Ureter (tissue), 1 donor: Measurements from ENCODE around the gene DLX4. TPM values are rescaled to one million over a fixed set of nuclear protein-coding genes. Genes with fewer than 3 reads are reported as not detected.

Experiments used
- DNase-seq: peaks from one replicate; pipeline ENCODE4 v3.0.0-alpha.2; 2020; ENCODE audit warnings: low spot score
- total RNA-seq: library from RNA; stranded (reverse); gene quantifications from one replicate; pipeline ENCODE4 v1.2.4, GENCODE V29; 2023
- donor health status: DM: yes; HTN: yes; CAD: no.

Gene DLX4
- total RNA-seq, 1 donor from 2014 or later: 1.1 TPM

DNA sequence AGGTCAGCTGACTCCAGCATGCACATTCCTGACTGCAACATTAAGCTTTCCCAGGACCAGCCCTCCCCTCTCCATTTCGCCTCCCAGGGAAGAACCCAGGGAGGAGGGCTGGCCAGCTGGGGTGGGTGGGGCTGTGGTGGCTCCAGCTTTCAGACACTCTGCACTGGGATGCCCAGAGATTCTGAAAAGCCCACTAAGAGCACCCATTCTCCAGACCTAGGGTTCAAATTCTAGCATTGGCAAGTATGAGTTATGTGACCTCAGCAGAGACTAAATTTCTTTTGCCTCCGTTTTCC is 18.2 kb downstream of the DLX4 start:
- no peak for DNase-seq

DNA sequence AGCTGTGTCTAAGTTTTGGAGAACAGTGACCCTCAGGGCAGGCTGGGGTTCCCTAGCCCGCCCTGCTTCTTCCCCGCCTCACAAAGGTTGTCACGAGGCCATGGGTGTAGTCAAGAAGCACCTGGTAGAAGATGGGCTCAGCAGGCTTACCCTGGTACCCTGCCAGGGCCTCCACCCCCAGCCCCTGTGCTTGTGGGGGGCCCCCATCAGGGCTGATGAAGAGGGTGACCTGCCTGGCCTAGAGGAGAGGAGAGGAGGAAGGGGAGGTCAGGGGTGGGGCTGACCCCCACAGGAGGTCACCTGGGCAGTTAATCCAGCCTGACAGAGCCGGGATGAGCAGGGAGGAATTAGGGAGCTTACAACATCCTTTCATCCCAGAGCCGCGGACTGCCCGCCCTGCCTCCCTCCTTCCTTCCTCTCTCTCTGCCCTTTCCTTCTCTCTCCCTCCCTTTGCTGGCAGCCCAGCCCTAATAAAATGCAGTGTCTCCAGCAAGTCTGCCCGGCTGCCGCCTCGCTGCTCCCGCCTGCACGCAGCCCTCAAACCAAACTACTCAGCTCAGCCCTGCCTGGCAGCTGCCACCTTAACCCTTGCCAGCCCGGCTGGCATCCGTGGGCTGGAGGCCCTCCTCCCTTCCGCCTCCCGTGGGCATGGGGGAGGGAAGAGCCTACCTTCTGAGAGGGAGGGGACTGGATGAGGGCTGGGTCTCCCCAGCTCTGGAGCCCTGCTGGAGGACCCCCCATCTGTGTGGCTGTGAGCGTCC is 18.9 kb downstream of the DLX4 start:
- peak; percentile 75 for DNase-seq

DNA sequence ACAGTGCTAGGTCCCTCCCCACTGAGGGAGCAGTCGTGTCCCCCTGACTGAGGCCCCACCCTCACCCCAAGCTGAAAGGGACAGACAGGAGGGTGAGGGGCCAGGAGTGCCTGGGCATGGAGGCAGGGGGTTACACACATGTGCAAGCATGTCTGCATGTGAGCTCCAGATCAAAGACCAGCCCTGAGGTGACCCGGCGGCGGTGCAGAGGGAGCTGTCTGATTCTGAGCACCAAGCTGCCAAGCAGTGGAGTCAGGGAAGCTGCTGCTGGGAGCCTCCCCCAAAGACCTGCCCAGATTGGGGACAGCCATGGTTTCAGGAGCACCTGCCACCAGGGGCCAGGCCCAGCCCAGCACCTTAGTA is 20.5 kb downstream of the DLX4 start:
- no peak for DNase-seq

DNA sequence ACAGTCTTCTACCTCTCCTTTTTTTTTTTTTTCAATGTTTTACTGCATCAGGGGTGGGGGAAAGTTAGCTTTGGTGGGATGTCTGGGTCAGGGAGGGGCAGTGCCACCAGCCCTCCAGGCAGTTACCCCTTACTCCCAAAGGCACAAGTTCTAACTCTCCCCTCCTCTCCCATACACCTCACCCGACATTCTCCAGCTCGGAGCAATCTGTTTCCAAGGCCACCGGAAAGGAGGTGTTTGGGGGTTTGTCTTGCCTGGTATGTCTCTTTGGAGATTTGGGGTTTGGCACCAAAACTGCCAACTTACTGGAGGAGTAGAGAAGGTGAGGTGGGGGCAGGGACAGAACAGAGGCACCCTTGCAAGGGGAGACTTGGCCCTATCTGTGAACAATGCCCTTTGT is 21.3 kb downstream of the DLX4 start:
- no peak for DNase-seq

DNA sequence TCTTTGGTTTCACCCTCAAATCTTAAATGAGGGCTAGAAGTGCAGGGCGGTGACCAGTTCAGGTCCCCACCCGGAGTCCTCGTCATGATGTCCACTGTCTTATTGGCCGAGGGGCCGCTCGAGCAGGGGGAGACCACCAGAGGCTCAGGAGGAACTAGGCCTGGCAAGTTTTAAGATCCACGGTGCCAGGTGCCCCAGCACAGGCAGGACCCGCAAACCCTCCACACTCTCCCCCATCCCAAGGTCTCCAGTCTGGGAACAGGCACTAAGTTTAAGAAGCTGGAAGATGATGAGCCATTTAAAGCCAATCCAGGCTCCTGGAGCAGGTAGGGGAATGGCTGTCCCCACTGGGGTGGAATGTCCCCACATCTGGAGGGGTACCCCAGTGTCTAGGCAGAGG is 21.9 kb downstream of the DLX4 start:
- DNase-seq: no peak

DNA sequence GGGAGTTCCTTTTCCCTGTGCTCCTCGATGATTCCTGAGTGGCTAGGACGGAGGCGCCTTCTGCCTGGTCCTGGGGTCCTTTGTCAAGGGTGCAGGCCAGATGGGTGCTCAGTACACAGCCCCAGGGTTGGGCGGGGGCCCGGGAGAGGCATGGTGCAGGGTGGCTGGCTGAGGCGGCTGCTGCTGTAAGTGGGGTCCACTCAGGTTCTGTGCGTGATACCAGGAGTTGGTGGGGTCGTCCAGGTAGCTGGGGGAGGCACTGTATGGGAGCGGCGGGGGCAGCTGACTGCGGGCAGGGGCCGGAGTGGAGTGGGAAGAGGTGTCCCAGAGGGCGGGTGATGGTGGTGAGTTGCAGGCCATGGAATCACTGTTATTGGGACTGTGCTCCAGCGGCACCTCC is 22.4 kb downstream of the DLX4 start:
- no peak for DNase-seq

DNA sequence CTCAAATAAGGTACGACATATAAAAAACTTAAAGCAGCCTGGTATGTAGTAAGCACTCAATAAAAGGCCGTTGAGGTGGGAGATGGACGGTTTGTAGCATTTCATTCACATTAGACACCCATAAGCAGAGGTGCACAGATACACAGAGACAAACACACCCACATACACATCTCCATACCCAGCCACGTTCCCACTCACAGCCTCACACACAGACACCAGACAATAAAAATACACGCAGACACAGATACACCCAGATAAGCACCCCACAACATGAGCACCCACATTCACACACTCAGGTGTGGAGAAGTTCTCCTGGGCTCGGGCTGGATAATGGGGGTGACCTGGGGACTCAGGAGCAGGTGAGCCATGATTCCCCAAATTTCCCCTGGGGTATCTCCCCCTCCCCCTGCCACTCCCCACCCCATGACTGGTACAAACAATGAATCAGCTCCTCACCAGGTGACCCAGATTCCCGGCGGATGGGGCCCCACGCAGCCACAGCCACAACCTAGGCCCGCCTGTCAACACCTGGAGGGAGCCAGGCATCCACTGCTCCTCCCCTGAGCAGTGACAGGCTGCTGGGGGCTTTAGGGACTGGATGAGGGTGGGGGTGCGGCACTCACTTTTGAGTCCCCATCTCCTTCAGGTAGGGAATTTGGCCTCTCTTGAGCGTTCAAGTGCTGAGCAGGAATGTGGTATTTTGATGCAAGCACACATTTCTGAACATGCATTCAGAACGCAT is 23.4 kb downstream of the DLX4 start:
- DNase-seq: no peak

DNA sequence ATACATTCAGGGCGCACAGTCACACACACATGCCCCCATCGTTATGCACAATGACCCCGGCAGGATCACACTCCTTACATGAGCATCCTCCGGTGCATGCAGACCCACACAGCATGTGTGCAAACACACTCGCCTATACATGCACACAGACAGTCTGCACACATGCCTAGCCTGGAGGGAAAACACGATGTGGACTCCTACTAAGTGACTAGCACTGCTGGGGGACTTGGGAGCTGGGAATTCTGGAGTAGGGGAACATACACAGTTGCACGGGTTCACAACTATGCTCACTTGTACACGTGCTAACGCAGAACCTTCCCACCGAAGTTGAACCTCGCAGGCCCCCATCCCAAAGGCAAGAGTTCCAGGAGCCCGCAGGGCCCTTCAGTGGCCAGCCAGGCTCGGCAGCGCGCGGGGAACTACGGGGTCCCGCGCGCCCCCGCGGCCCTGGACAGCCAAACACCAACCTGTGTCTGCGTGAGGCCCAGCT is 24.0 kb downstream of the DLX4 start:
- DNase-seq: no peak

DNA sequence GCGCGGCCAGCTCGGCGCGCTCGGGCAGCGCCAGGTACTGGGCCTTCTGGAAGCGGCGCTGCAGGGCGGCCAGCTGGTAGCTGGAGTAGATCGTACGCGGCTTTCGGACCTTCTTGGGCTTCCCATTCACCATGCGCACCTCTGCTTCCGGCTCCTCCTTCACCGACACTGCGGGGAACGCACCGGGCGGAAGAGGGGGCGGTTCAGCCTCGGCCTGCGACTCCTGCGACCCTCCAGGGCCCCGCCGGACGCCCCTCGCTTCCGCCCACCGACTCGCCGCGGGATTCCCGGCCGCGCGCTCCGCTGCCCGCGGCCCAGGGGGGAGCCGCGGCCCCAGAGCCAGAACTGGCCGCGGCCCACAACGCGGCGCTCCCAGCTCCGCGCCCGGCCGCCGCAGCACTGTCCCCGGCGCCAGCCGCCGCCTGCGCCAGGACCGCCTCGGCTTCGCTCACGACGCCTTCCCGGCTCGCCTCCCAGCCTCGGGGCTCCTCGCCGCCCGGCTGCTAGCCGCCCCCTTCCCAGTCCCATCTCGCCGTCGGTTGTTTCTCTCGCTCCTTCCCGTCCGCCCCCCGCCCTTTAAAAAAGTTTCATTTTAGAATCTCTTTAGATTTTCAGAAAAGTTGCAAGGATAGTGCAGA is 24.6 kb downstream of the DLX4 start:
- DNase-seq: no peak

DNA sequence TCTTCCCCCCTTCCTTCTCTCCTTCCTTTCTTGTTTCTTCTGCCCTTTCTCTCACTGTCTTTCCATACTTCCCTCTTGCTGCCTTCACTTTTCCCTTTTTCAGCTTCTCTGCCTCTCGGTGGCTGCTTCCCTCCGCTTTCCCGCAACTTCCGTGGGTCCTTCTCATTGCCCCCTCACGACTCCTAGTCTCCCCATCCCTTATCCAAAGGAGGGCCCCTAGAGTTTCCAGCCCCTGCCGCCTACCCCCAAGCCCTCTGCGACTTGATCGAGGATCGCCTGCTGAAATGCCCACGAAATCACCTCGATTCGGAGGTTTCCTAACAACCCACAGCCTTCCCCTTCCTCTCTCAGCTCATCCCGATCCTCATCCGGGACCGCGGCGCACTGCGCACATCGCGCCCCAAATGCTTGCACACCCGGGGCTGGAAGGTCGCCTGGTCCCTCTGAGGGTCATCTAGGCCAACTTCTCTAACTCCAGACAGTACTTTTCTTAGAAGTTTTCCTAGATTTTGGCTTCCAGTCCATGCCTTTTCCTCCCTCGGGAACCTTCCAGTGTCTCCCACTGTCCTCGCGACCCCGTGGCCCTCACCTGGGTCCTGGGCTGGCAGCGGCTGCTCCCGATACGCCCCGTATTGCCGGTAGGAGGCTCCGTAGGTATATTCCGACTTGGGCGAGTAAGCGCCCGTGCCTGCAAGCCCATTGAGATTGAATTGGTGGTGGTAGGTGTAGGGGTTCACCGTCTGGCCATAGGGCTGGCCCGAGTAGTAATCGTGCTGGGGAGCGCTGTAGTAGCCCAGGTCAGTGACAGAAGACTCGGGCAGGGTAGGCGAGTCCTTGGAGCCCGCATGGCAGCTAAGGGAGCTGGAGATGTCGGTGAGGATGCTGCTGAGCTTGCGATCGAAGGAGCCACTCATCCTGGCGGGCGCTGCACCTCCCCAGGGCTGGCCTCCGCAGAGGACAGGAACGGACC is 25.4 kb downstream of the DLX4 start:
- DNase-seq: no peak

DNA sequence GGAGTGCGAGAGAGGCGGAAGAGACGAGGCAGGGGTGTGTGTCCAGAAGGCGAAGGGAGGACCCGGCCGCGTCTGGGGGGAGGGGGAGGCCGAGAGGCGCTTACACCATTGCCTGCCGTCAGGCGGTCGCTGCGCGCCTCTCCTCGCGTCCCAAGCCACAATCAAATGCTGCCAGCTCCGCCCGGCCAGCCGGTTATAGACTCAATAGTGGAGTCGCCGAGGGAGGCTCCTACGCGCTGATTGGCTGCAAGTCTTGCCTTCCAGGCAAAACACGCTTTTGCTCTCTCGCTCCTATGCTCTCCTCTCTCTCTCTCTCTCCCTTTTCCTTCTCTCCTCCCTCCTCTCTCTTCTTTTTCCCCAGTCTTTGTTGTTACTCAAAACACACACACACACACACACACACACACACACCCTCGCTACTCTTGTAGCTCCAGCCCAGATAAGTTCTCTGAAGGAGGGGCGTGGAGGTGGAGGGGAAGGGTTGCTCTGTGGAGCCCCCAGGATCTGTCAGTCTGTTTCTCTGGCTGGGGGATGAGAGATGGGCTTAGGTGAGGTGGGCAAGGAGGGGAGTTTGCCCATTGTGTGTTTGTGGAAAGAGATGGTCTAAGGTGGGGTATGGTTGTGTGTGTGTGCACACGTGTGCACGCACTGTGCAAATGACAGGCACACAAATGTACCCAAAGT is 26.2 kb downstream of the DLX4 start, which contains the start of gene DLX3:
Gene DLX3 (minus strand): TSS at position 170 of the 684 bp plus-strand sequence. CDS start 226 bp downstream, outside the sequence.
- peak; percentile 88 for DNase-seq

DNA sequence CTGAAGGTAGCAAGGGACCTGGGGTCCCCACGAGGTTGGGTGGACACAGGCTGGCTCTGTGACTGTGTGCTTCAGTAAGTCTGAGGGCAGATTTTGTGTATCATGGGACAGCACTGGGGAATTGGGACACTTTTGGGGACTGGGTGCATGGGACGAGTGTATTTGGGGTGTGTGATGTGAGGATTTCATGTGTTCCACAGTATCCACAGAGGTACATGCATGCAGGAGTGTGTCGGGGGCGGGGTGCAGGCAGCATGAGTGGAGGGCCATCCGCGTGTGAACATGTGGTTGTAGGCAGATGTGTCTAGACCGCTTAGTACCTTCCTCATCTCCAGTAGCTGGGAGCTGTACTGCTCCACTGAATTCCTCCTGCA is 27.1 kb downstream of the DLX4 start:
- DNase-seq: no peak

DNA sequence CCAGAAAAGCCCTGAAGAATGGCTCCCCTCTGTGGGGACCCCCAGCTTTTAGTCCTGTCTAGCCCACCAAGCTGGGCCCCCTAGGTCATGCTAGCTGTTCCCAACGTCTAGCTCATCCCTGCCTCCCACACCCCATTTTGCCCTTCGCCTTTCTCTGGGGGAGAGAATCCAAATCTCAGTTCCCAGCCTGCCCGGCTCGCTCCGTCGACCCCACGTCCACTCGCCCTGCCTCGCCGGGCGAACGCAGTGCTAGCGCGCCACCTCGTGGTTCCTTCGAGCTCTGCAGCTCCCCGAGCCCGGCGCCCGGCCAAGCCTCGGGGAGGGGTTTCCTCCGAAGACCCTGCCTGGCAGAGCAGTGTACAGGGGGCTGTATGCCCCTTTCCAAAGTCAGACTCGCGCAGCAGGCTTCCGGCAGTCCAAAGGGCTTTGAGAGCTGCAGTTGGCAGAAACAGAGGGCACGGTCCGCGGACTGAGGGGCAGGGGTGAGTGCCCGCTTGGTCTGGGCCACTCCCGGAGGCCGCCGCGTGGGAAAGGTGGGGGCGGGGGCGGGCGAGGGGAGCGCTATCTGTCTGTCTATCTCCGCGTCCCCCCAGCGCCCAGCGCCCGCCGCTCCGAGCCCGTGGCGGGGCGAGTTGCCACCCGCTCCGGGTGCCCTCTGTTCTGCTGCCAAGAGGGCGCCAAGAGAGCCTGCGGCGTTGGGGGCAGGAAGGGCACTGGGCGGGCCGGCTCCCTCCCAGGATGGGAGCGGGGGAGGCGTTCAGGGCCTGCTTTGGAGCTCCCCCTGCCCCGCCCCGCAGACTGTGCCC is 27.7 kb downstream of the DLX4 start:
- DNase-seq: no peak

DNA sequence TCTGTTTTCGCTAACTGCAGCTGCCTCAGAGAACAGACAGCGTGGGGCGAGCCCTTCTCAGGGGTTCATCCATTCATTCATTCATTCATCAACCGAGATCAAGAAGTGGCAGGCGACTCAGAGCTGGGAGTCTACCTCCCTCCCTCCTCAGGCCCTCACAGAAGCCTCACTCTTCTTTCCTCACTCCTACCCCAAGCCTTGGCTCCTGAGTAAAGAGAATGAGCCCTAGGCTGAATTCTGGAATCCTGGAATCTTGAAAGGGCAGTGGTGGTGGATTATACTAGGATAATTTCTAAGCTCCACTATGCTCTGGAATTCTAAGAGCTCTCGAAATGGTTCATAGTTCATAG is 28.3 kb downstream of the DLX4 start:
- DNase-seq: no peak

DNA sequence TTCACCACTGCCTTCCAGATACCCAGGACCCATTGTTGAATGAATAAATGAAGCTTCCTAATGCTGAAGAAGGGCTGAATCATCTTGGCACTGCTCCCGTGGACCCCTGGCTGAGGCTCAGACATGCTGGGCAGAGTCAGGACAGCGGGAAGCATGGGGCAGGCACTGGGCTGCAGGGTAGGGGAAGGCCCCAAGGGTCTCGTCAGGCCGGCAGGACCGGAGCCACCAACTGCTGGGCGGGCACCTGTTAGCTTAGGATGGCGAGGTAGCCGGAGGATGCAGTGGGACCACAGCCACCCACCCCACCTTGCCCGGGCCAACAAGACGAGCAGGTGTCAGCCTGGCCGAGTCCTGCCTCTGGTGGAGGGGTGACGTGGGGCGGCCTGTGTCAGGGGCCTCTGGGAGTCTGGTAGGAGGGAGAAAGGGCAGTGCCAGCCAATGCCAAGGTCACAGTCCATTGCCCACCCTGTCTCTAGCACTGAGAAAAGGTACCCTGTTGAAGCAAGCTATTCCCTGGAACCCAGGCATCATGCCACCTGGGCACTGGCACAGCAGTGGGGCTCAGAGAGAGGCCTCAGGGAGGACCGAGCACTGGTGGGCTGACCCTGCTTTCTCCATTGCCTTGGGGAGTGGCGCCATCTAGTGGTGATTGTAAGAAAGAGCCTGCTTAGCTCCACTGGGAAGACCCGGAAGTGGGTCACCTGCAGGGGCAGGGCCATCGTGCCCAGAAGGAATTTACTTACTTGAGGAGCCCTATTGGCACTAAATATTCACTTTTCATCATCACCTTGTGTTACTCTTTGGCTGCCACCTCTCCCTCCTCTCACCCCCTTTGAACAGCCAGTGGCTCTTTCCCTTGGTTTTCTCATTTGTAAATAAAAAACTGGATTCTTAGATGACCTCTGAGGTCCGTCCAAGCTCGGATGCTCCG is 29.0 kb downstream of the DLX4 start:
- peak; percentile 89 for DNase-seq

DNA sequence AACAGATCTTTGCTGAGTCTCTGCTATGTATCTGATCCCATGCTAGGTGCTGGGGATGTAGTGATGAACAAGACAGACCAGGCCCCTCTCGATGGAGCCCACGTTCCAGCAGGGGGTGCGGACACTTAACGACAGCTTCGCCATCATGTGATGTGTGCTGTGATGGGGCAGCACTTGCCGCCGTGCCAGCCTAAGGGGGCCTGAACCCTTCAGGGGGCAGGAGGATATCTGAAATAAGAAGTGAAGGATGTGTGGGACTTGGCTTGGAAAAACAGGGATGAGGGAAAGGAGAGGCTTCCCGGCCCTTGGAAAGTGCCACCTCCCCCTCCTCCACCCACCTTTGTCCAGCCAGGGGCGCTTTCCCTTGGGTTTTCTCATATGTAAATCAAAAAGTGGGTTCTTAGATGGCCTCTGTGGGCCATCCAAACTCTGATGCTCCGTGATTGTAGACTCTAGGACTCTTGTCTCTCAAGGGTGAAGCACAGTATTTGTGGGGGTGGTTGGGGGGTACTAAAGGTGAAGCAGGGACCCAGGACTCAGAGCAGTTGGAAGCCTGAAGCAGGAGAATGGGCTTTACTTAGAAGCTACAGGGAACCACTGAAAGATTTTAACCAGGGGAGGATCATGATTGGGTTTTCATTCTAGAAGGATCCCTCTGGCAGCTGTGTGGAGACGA is 30.0 kb downstream of the DLX4 start:
- DNase-seq: peak; percentile 39

DNA sequence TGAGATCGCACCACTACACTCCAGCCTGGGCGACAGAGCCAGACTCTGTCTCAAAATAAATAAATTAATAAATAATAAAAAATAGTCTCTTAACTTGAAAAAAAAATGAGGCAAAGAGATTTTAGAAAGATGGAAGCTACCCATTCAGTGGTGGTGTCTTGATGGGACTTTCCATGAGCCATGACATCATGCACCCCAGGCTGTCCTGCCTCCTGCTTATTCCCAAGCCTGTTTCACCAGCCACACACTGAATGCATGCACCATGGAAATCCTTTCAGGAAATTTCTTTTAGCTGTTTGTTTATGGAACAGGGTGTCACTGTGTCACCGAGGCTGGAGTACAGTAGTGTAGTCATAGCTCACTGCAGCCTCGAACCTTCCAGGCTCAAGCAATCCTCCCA is 34.9 kb downstream of the DLX4 start:
- DNase-seq: peak; percentile 15

DNA sequence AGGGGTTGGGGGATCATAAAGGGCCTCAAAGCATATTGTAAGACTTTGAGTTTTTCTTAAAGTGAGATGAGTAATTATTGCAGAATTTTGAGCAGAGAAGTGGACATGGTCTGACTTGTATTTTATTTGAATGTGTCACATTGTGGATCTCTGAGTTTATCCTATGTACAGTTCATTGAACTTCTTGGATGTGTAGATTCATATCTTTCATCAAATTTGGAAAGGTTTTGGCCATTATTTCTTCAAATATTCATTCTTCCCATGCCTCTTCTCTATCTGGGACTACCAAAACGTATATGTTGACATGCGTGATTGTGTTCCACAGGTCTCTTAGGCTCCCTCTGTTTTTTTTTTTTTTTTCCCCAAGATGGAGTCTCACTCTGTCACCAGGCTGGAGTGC is 40.3 kb downstream of the DLX4 start:
- no peak for DNase-seq

DNA sequence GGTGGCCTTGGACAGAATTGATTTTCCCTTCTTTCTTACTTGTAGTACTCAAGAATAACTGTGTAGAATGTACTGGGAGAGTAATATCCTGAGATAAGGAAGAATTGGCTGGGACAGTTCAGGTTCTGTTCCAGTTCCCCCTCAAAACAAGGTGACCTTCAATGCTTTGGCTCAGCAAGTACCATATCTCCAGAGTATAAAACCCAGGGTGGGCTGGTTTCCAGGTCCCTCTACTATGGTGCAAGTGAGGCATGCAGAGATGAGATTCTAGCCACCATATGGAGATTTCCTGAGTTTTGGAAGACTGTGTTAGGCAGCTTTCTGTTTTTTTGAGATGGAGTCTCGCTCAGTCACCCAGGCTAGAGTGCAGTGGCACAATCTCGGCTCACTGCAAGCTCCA is 44.1 kb downstream of the DLX4 start:
- DNase-seq: no peak
